ENCODE results near the gene TRIM65.

GRCh38 chr17:75945211-75945610 lies 48.5 kb upstream of the TRIM65 start:
- TF ChIP-seq REST (IDR thresholded peaks at IDR 0.05; ENCODE audit: unreplicated experiment) (no peak), POLR2AphosphoS5 (IDR thresholded peaks at IDR 0.05; ENCODE audit: low read depth) (no peak), CTCF (conservative IDR thresholded peaks at IDR 0.05; ENCODE audit: low read depth in 2 of 2) (no peak), ZNF331 (CRISPR knock-in tag; IDR thresholded peaks at IDR 0.05; ENCODE audit: low read depth) (no peak), CREB1 (CRISPR knock-in tag; IDR thresholded peaks at IDR 0.05; ENCODE audit: low read depth) (no peak), EZH2 (IDR thresholded peaks at IDR 0.05; ENCODE audit: low read depth, unreplicated experiment) (no peak), EZH2phosphoT487 (IDR thresholded peaks at IDR 0.05; ENCODE audit: unreplicated experiment) (no peak), NANOG (IDR thresholded peaks at IDR 0.05; ENCODE audit: borderline replicate concordance) (no peak), JUNB (IDR thresholded peaks at IDR 0.05; ENCODE audit: unreplicated experiment) (no peak), ZNF114 (CRISPR knock-in tag; IDR thresholded peaks at IDR 0.05) (no peak), ZNF462 (CRISPR knock-in tag; IDR thresholded peaks at IDR 0.05) (no peak)
- TF ChIP-seq, protein P1, sequence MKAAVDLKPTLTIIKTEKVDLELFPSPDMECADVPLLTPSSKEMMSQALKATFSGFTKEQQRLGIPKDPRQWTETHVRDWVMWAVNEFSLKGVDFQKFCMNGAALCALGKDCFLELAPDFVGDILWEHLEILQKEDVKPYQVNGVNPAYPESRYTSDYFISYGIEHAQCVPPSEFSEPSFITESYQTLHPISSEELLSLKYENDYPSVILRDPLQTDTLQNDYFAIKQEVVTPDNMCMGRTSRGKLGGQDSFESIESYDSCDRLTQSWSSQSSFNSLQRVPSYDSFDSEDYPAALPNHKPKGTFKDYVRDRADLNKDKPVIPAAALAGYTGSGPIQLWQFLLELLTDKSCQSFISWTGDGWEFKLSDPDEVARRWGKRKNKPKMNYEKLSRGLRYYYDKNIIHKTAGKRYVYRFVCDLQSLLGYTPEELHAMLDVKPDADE (IDR thresholded peaks at IDR 0.05) = no peak
